ENCODE results near the gene IGF2BP2. TPM values are rescaled to one million over a fixed set of nuclear protein-coding genes. Genes with fewer than 3 reads are reported as not detected.

IGF2BP2 gene
- 39.8 and 63.1 TPM in 2 replicates for total RNA-seq

DNA sequence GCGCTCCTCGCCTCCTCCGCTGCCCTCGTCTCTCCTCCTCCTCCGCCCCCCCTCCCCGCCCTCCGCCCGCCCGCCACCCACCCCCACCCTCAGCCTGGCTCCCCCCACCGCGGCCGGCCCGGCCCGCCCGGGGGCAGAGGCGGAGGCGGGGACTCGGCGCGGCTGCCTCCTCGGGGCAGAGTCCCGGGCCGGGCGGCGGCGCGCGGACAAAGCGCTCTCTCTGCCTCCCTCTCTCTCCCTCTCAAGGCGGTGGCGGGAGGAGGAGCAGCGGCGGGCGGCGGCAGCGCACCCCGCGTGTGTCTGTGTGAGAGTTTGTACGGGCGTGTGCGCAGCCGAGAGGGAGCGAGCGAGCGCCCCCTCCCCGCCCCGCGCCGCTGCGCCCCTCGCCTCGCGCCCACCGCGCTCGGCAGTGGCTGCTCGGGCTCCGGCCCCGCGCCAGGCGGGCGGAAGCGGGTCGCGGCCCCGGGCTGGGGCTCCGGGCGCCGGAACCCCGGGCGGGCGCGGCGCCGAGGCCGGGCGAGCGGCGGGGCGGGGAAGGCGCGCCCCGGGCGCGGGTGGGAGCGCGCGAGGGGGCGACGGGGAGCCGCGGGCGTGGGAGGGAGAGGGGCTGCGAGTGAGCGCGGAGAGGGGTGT lies at the start of gene IGF2BP2:
IGF2BP2 (minus strand) TSS at position 37 of the 633 bp plus-strand sequence. CDS start 82 bp downstream, outside the sequence.

Other genes starting within 250 kb of the IGF2BP2 start
- 17.8 and 26.2 TPM in 2 replicates for gene SENP2, start 238.7 kb downstream of the IGF2BP2 start, total RNA-seq
- 118 and 137 TPM in 2 replicates for gene TRA2B, start 113.0 kb upstream of the IGF2BP2 start, total RNA-seq

Data from airway epithelial cell (primary cell).